ENCODE results near the gene ASB2.

Gene ASB2

DNA sequence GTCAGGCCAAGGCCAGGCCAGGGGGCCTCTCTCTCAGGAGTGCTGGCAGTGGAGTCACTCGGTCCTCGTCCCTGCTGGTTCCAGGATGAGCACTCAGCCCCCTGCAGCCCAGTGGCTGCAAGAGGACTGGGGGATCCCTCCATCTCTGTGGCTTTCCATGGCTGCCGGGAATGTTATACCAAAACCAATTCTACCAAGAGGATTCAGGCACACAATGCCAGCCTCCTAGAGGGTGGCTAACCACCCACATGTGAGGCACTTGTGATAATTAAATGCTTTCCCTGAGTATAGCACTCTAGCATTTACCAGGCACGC, 21.9 kb downstream of the ASB2 start:
- no peak for DNase-seq (ENCODE audit: low read depth)
- H3K4me3 ChIP-seq (ENCODE audit: low read depth, low read length), result no peak overlapping the region

- DNase-seq (ENCODE audit: low read depth), result no peak
- no peak overlapping the region for H3K4me3 ChIP-seq (ENCODE audit: low read depth, low read length)
Measured at GRCh38 chr14:93953739-93954515, 22.4 kb downstream of the ASB2 start.

DNA sequence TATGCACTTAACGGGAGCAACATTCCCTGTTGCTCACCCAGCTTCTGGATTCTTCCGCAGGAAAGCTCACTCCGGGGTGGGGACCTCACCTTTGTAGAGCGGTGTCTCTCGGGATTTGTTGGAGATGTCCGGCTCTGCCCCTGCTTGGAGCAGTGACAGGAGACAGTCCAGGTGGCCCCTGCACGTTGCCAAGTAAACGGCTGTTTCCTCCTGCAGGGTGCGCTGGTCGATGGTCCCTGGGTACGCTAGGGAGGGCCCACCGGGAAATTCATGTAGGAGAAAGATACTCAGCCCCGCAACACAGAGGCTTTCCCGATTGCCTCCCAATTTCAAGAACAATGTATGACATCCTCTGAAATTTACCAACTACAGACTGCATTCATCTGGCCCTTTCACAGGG, 23.1 kb downstream of the ASB2 start:
- no peak for DNase-seq (ENCODE audit: low read depth)

GRCh38 chr14:93952829-93953228, 23.5 kb downstream of the ASB2 start:
- no peak overlapping the region for H3K4me3 ChIP-seq (ENCODE audit: low read depth, low read length)
- DNase-seq (ENCODE audit: low read depth), result no peak

More for the DNA sequence above, 23.1 kb downstream of the ASB2 start:
- H3K4me3 ChIP-seq (ENCODE audit: low read depth, low read length), result no peak overlapping the region

GRCh38 chr14:93951635-93952540, 24.5 kb downstream of the ASB2 start:
- no peak overlapping the region for H3K4me3 ChIP-seq (ENCODE audit: low read depth, low read length)
- DNase-seq (ENCODE audit: low read depth), result no peak

- DNase-seq (ENCODE audit: low read depth), result no peak
- no peak overlapping the region for H3K4me3 ChIP-seq (ENCODE audit: low read depth, low read length)
Measured at GRCh38 chr14:93950948-93951634, 25.3 kb downstream of the ASB2 start.

DNA sequence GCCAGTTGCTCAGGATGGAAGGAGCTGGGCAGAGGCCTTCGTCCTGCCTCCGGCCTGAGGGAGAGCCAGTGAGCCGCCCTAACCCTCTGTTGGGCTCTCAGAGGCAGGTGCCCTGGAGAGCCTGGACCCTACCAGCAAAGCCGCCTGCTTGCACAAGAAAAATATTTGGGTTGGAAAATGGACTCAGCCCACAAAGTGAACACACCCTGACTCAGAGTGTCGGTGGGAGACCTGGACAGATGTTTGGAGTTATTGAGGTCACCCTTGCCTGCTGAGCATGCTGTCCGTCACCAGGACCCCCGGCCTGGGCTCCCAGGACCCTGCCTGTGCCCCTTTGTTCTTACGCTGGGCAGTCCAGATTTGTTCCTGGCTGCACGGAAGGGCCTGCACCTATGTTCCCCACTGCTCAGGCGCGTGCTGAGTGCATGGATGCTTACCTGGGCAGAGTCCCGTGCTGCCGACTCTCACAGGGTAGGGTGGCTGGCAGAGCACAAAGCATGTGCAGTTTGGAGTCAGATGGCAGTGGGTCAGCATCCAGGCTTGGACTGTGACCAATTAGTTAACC, 26.8 kb downstream of the ASB2 start:
- H3K4me3 ChIP-seq (ENCODE audit: low read depth, low read length), result no peak overlapping the region
- DNase-seq (ENCODE audit: low read depth), result no peak

- H3K4me3 ChIP-seq (ENCODE audit: low read depth, low read length), result no peak overlapping the region
Measured at GRCh38 chr14:93947282-93947681, 29.1 kb downstream of the ASB2 start.

GRCh38 chr14:93946541-93947090, 29.8 kb downstream of the ASB2 start:
- DNase-seq (ENCODE audit: low read depth), result no peak
- H3K4me3 ChIP-seq (ENCODE audit: low read depth, low read length), result no peak overlapping the region

More at GRCh38 chr14:93947282-93947681, 29.1 kb downstream of the ASB2 start:
- DNase-seq (ENCODE audit: low read depth), result no peak

DNA sequence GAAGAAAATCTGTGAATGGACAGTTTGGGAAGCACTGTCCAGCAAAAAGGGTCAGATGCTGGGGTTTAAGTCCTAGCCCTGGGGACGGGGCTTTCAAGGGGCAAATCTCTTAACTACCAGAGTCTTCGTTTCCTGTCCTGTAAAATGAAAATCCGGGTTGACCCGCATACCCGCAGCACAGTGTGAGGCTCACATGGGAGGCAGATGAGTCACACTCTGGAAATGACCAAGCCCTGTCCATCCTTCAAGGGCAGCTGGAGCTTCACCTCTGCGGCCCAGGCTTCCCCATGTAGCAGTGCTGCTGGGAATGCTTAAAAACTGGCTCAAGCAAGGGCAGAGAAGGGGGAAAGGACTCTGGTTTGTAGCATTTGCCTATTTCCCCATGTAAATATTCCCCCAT, 30.3 kb downstream of the ASB2 start:
- no peak overlapping the region for H3K4me3 ChIP-seq (ENCODE audit: low read depth, low read length)
- DNase-seq (ENCODE audit: low read depth), result no peak

- DNase-seq (ENCODE audit: low read depth), result no peak
- H3K4me3 ChIP-seq (ENCODE audit: low read depth, low read length), result no peak overlapping the region
Measured at GRCh38 chr14:93945070-93945399, 31.3 kb downstream of the ASB2 start.

GRCh38 chr14:93944348-93945069, 31.9 kb downstream of the ASB2 start:
- no peak overlapping the region for H3K4me3 ChIP-seq (ENCODE audit: low read depth, low read length)
- DNase-seq (ENCODE audit: low read depth), result no peak

DNA sequence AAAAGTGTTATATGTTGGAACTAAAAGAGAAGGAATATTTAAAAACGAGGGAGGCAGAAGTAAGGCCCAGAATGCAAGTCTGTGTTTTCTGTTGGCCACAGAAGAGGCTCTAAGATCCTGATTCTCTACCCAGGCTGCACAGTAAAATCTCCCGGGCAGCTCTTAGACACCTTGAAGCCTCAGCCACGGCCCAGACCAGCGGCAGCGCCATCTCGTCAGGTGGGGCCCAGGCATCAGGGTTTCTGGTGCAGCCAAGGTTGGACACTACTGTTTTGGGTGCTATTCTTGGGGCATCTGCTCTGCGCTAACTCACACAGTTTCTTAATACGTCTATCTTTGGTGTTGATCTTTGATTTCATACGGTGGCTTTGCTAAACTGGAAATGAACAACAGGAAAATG, 32.4 kb downstream of the ASB2 start:
- H3K4me3 ChIP-seq (ENCODE audit: low read depth, low read length), result no peak overlapping the region
- no peak for DNase-seq (ENCODE audit: low read depth)

GRCh38 chr14:93943052-93943451, 33.3 kb downstream of the ASB2 start:
- no peak overlapping the region for H3K4me3 ChIP-seq (ENCODE audit: low read depth, low read length)

GRCh38 chr14:93941293-93941910, 35.0 kb downstream of the ASB2 start:
- H3K4me3 ChIP-seq (ENCODE audit: low read depth, low read length), result no peak overlapping the region
- peak; percentile 36 for DNase-seq (ENCODE audit: low read depth)

More at GRCh38 chr14:93943052-93943451, 33.3 kb downstream of the ASB2 start:
- no peak for DNase-seq (ENCODE audit: low read depth)

GRCh38 chr14:93940437-93940836, 35.9 kb downstream of the ASB2 start:
- H3K4me3 ChIP-seq (ENCODE audit: low read depth, low read length), result no peak overlapping the region
- no peak for DNase-seq (ENCODE audit: low read depth)

- no peak for DNase-seq (ENCODE audit: low read depth)
Measured at GRCh38 chr14:93939304-93940229, 36.8 kb downstream of the ASB2 start.

More at GRCh38 chr14:93939304-93940229, 36.8 kb downstream of the ASB2 start:
- peak overlapping the region; percentile 15 for H3K4me3 ChIP-seq (ENCODE audit: low read depth, low read length)

Measured in skeletal muscle cell (primary cell).